OCI-LY7 (cell line): ENCODE results near the gene JADE3. TPM values are rescaled to one million over a fixed set of nuclear protein-coding genes. Genes with fewer than 3 reads are reported as not detected.

Source experiments
- BruUV-seq: library from RNA; stranded (reverse); fragments of 400-500 nt; replicated peaks from 2 replicates; lab custom pipeline; 2021; lab: Mats Ljungman, UMichigan
- CTCF ChIA-PET: fragments of 300-600 bp; sonication (Branson Sonifier 250); formaldehyde crosslinking; loops from one replicate; lab custom pipeline; 2022; ENCODE audit warnings: antibody characterized with exemption; ENCODE audit not compliant: unreplicated experiment; lab: Charles Lee
- POLR2A ChIA-PET: fragments of 300-600 bp; sonication (Branson Sonifier 250); formaldehyde crosslinking; loops from one replicate; lab custom pipeline; 2022; ENCODE audit warnings: antibody characterized with exemption; lab: Charles Lee
- DNase-seq: peaks from one replicate; pipeline ENCODE4 v3.0.0-alpha.2; 2015; ENCODE audit warnings: low spot score
- H2AFZ ChIP-seq: fragments of 200-600 bp; sonication (generic), shearing (Covaris generic); 2 replicates; pipeline ENCODE4 v1.6.1; 2014; ENCODE audit warnings: mild to moderate bottlenecking, antibody characterized with exemption, low read length, moderate library complexity
- H3K27ac ChIP-seq: fragments of 200-600 bp; sonication (generic); 2 replicates; pipeline ENCODE4 v1.5.1; 2014; ENCODE audit warnings: mixed run types, low read depth, mild to moderate bottlenecking, moderate library complexity, low read length, inconsistent platforms; ENCODE audit not compliant: poor library complexity, severe bottlenecking
- H3K36me3 ChIP-seq: fragments of 200-600 bp; sonication (generic); 2 replicates; pipeline ENCODE4 v1.6.1; 2014; ENCODE audit warnings: mild to moderate bottlenecking, antibody characterized with exemption, low read length, moderate library complexity, mixed read lengths; ENCODE audit not compliant: insufficient read depth
- H3K4me1 ChIP-seq: fragments of 200-600 bp; sonication (generic); 2 replicates; pipeline ENCODE4 v1.5.1; 2014; ENCODE audit warnings: mild to moderate bottlenecking, low read length; ENCODE audit not compliant: insufficient read depth, poor library complexity, severe bottlenecking
- H3K4me2 ChIP-seq: fragments of 200-600 bp; sonication (generic); 2 replicates; pipeline ENCODE4 v1.6.1; 2014; ENCODE audit warnings: mild to moderate bottlenecking, low read length
- H3K4me3 ChIP-seq: fragments of 200-600 bp; sonication (generic); 2 replicates; pipeline ENCODE4 v1.5.1; 2014; ENCODE audit warnings: mild to moderate bottlenecking, low read depth, low read length; ENCODE audit not compliant: poor library complexity, severe bottlenecking
- H3K79me2 ChIP-seq: fragments of 200-600 bp; sonication (generic); 2 replicates; pipeline ENCODE4 v1.6.1; 2016; ENCODE audit warnings: low read depth, mild to moderate bottlenecking, low read length, moderate library complexity, mixed read lengths; ENCODE audit not compliant: insufficient read depth
- H3K9me2 ChIP-seq: fragments of 200-600 bp; sonication (generic); 2 replicates; pipeline ENCODE4 v1.6.1; 2016; ENCODE audit warnings: mild to moderate bottlenecking, low read length, mixed read lengths; ENCODE audit not compliant: insufficient read depth
- H3K9me3 ChIP-seq: fragments of 200-600 bp; sonication (generic); 2 replicates; pipeline ENCODE4 v1.6.1; 2014; ENCODE audit warnings: mild to moderate bottlenecking, mixed run types, low read length, mixed read lengths
- H4K20me1 ChIP-seq: fragments of 200-600 bp; sonication (generic); 2 replicates; pipeline ENCODE4 v1.6.1; 2014; ENCODE audit warnings: mild to moderate bottlenecking, antibody characterized with exemption, low read length, moderate library complexity, mixed read lengths; ENCODE audit not compliant: insufficient read depth
- EZH2phosphoT487 ChIP-seq: fragments of 200-600 bp; sonication (generic); IDR thresholded peaks from 2 replicates; pipeline ENCODE4 v1.6.1; 2018; ENCODE audit warnings: low read depth, borderline replicate concordance, mild to moderate bottlenecking, mixed run types, antibody characterized with exemption, low read length, moderate library complexity, mixed read lengths
- intact Hi-C: fragments of 100-400 bp; cut with micrococcal nuclease; formaldehyde crosslinking; loops from one replicate; pipeline ENCODE4 v1.10.0; 2022; ENCODE audit not compliant: unreplicated experiment
- total RNA-seq, 2 experiments: library from RNA; depleted of rRNA in 1 of 2; stranded (reverse); fragments of >200 nt in 1 of 2; shearing (Covaris generic) in 1 of 2; gene quantifications; 2 replicates each; pipeline ENCODE4 v1.2.3, GENCODE V29; 2014 to 2022
- TF ChIP-seq, protein P1 (sequence below): fragments of 200-600 bp; sonication (generic); conservative IDR thresholded peaks from 2 replicates; pipeline ENCODE4 v1.5.1; 2014; ENCODE audit warnings: mild to moderate bottlenecking, antibody characterized with exemption, low read length, moderate library complexity, mixed read lengths

JADE3 gene
- total RNA-seq, 2 experiments from 2014 or later: 6.1 to 10.7 TPM

- no peak for TF ChIP-seq EZH2phosphoT487
- TF ChIP-seq, protein P1, sequence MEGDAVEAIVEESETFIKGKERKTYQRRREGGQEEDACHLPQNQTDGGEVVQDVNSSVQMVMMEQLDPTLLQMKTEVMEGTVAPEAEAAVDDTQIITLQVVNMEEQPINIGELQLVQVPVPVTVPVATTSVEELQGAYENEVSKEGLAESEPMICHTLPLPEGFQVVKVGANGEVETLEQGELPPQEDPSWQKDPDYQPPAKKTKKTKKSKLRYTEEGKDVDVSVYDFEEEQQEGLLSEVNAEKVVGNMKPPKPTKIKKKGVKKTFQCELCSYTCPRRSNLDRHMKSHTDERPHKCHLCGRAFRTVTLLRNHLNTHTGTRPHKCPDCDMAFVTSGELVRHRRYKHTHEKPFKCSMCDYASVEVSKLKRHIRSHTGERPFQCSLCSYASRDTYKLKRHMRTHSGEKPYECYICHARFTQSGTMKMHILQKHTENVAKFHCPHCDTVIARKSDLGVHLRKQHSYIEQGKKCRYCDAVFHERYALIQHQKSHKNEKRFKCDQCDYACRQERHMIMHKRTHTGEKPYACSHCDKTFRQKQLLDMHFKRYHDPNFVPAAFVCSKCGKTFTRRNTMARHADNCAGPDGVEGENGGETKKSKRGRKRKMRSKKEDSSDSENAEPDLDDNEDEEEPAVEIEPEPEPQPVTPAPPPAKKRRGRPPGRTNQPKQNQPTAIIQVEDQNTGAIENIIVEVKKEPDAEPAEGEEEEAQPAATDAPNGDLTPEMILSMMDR: no peak
- Histone ChIP-seq H3K36me3 (no peaks in the 10 kb centered on the region; the same call in 1 of the 2 replicates), H3K4me3 (no peak overlapping the region), H3K9me3 (no peaks in the 10 kb centered on the region), H3K79me2 (no peaks in the 10 kb centered on the region), H3K9me2 (no peaks in the 10 kb centered on the region), H2AFZ (no peak overlapping the region), H3K4me1 (no peaks in the 10 kb centered on the region), H3K4me2 (no peak overlapping the region), H4K20me1 (no peaks in the 10 kb centered on the region), H3K27ac (no peak overlapping the region)
- CTCF ChIA-PET: no interaction called here
- POLR2A ChIA-PET: interaction anchor here (0.6 kb wide), 2 partner anchors 14 to 76 kb away, joined by 3 read pairs; no protein-coding TSS in a partner anchor
- BruUV-seq: no TSS peak
- intact Hi-C loops: no loop called here
- DNase-seq: no peak
These were observed 147.1 kb downstream of the JADE3 start for GRCh38 chrX:47059142-47059874.

DNA sequence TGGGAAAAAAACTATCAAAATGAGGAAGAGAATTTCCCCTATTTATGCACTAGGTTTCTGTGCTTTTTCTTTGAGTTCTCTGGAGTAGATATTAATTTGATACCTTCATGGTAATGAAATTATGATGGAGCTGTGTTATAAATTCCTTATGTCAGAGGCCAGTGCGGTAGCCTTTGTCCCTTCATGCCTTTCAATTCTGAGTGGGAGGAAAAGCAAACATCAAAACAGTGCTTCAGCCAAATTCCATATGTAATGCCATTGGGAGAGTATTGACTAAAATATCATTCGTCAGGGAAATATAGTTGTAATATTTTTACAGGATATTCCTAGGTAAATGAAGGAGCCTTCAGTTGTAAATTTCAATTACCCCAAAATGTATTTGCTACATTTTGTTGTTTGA is 148.5 kb downstream of the JADE3 start:
- H3K4me3 ChIP-seq: no peak overlapping the region
- H3K4me1 ChIP-seq: no peaks in the 10 kb centered on the region
- no peak overlapping the region for H3K4me2 ChIP-seq
- H3K9me3 ChIP-seq: no peaks in the 10 kb centered on the region
- H3K9me2 ChIP-seq: no peaks in the 10 kb centered on the region
- no peak overlapping the region for H3K27ac ChIP-seq
- H4K20me1 ChIP-seq: no peaks in the 10 kb centered on the region
- H3K79me2 ChIP-seq: no peaks in the 10 kb centered on the region
- H2AFZ ChIP-seq: no peak overlapping the region
- no peaks in the 10 kb centered on the region; the same call in 1 of the 2 replicates for H3K36me3 ChIP-seq
- TF ChIP-seq, protein P1: no peak
- no peak for TF ChIP-seq EZH2phosphoT487
- POLR2A ChIA-PET: interaction anchor here (0.6 kb wide), 2 partner anchors 9 to 17 kb away, joined by 3 to 5 read pairs; no protein-coding TSS in a partner anchor
- DNase-seq: no peak
- CTCF ChIA-PET: no interaction called here
- intact Hi-C loops: no loop called here
- no TSS peak for BruUV-seq
